GM23248 (cell line): ENCODE results near the gene ZNF263.

Experiments
- EZH2 ChIP-seq: fragments of 200-600 bp; sonication (generic); IDR thresholded peaks from 2 replicates; pipeline ENCODE4 v1.6.1; 2018; ENCODE audit warnings: antibody characterized with exemption, mild to moderate bottlenecking; ENCODE audit not compliant: insufficient read depth, poor library complexity, severe bottlenecking
- EZH2phosphoT487 ChIP-seq: fragments of 200-600 bp; sonication (generic); IDR thresholded peaks from 2 replicates; pipeline ENCODE4 v1.6.1; 2018; ENCODE audit warnings: antibody characterized with exemption, moderate library complexity, mild to moderate bottlenecking, low read depth; ENCODE audit not compliant: insufficient read depth

DNA sequence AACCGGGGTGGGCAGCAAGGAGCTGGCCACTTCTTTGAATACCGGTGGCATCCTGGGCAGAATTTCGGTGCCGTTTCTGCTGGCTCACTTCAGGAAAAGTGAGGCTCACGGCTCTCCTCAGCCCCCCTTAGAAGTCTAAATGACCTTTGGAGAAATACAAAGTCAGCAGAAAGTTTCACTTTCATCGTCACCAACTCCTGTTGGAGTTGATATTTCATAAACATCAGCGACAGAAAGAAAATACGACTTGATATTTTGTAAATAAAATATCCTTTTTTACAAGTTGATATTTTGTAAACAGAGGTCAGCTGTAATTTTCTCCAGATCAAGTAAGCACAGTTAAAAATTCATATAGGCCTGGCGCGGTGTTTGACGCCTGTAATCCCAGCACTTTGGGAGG is 22.8 kb downstream of the ZNF263 start:
- TF ChIP-seq EZH2 (no peak), EZH2phosphoT487 (no peak)
